Neural cell (in vitro differentiated cells): ENCODE measurements around the gene OGFR.

Experiments
- CTCF ChIP-seq: fragments of 450-650 bp; IDR thresholded peaks from 2 replicates; pipeline ENCODE4 v1.5.1; 2014; ENCODE audit warnings: antibody characterized with exemption, mild to moderate bottlenecking, moderate library complexity; ENCODE audit not compliant: poor library complexity, severe bottlenecking
- EP300 ChIP-seq: fragments of 450-650 bp; conservative IDR thresholded peaks from 2 replicates; pipeline ENCODE4 v1.6.1; 2014; ENCODE audit warnings: antibody characterized with exemption, mild to moderate bottlenecking, moderate library complexity; ENCODE audit not compliant: poor library complexity, severe bottlenecking
- EZH2 ChIP-seq: fragments of 200-600, 300-800 bp; shearing (Covaris generic), sonication (generic); IDR thresholded peaks from 2 replicates; pipeline ENCODE4 v1.6.1; 2014; ENCODE audit warnings: antibody characterized with exemption, low read length, borderline replicate concordance, mild to moderate bottlenecking; ENCODE audit not compliant: insufficient read depth, poor library complexity, severe bottlenecking
- POLR2AphosphoS5 ChIP-seq: IDR thresholded peaks from 2 replicates; pipeline ENCODE4 v1.6.1; 2012
- RAD21 ChIP-seq: fragments of 450-650 bp; conservative IDR thresholded peaks from 2 replicates; pipeline ENCODE4 v1.6.1; 2014; ENCODE audit warnings: antibody characterized with exemption, mild to moderate bottlenecking, moderate library complexity
- REST ChIP-seq: IDR thresholded peaks from 2 replicates; pipeline ENCODE4 v1.6.1; 2012; ENCODE audit warnings: borderline replicate concordance

GRCh38 chr20:62836967-62837490 lies 32.4 kb downstream of the OGFR start:
- TF ChIP-seq EP300 (no peak), POLR2AphosphoS5 (no peak), CTCF (no peak), REST (no peak), EZH2 (no peak), RAD21 (no peak)
